ENCODE results near the gene MTUS2. TPM values are rescaled to one million over a fixed set of nuclear protein-coding genes. Genes with fewer than 3 reads are reported as not detected.

The MTUS2 gene
- total and polyA plus RNA-seq, 2 donors (not counting 3 experiments of a cell fraction or from before 2014, with no cell fraction given): not detected

DNA sequence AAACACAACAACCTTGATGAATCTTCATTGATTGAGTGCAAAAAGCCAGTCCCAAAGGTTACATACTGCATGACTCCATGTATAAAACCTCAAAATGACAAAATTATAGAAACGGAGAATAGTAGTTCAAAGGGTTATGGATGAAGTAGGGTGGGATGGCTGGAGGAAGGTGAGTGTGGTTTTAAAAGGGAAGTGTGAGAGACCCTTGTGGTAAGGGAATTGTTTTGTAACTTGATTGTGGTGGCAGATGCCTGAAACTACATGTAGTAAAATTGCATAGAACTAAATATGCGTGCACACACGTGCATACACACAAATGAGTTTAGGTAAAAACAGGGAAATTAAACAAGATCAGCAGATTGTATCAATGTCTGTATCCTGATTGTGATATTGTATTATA lies 340.7 kb downstream of the MTUS2 start:
- POLR2A ChIA-PET: no interaction called here
- no TSS peak for BruUV-seq (replicated peaks)
- FAIRE-seq: no peak
- no peak overlapping the region for H3K9ac ChIP-seq (replicated peaks; ENCODE audit: extremely low read depth, insufficient read depth, low read length)
- intact Hi-C loops (cut with micrococcal nuclease): no loop called here
- DNase-seq (ENCODE audit: low read depth, low spot score): no peak
- H2AFZ ChIP-seq (ENCODE audit: low read depth, low read length): no peak overlapping the region
- no peaks in the 10 kb centered on the region for H3K4me1 ChIP-seq (ENCODE audit: control insufficient read depth, extremely low read depth, insufficient read depth, low read length)
- H3K4me3 ChIP-seq (replicated peaks in 1 of 3; ENCODE audit: insufficient read depth in 1 of 3, low read depth in 1 of 3, low read length in 3 of 3): no peak overlapping the region
- CTCF ChIA-PET: no interaction called here
- no peaks in the 10 kb centered on the region for H3K27me3 ChIP-seq (ENCODE audit: control insufficient read depth in 2 of 2, insufficient read depth in 2 of 2, low read length in 2 of 2)
- H3K9me1 ChIP-seq (replicated peaks; ENCODE audit: control insufficient read depth, extremely low read depth, insufficient read depth, low read length): no peaks in the 10 kb centered on the region
- dilution Hi-C loops (cut with MboI; ENCODE audit: extremely low pct_ligation_motif_present, low sequenced_read_pairs): no loop called here
- no peaks in the 10 kb centered on the region for H4K20me1 ChIP-seq (replicated peaks; ENCODE audit: control insufficient read depth, extremely low read depth, insufficient read depth, low read length)
- no peak overlapping the region for H3K27ac ChIP-seq (ENCODE audit: insufficient read depth, low read depth, low read length)
- no peak overlapping the region for H3K4me2 ChIP-seq (ENCODE audit: insufficient read depth, low read length)
- TF ChIP-seq POLR2A (IDR thresholded peaks at IDR 0.05; ENCODE audit: low read depth, low read length): no peak
- no peaks in the 10 kb centered on the region for H3K36me3 ChIP-seq (ENCODE audit: control insufficient read depth in 2 of 2, extremely low read depth in 1 of 2, insufficient read depth in 2 of 2, low read length in 2 of 2)
- peaks cover 6% of the 10 kb centered on the region for H3K9me3 ChIP-seq (replicated peaks; ENCODE audit: control insufficient read depth, insufficient read depth, low read length)
- no peaks in the 10 kb centered on the region for H3K79me2 ChIP-seq (ENCODE audit: control insufficient read depth, insufficient read depth, low read length)

- no peak for FAIRE-seq
- no peaks in the 10 kb centered on the region for H4K20me1 ChIP-seq (replicated peaks; ENCODE audit: control insufficient read depth, extremely low read depth, insufficient read depth, low read length)
- no peaks in the 10 kb centered on the region for H3K36me3 ChIP-seq (ENCODE audit: control insufficient read depth in 2 of 2, extremely low read depth in 1 of 2, insufficient read depth in 2 of 2, low read length in 2 of 2)
- no peak for TF ChIP-seq POLR2AphosphoS5 (IDR thresholded peaks at IDR 0.05; ENCODE audit: insufficient read depth, low read depth, low read length)
- no peak for TF ChIP-seq EZH2 (IDR thresholded peaks at IDR 0.05; ENCODE audit: borderline replicate concordance, low read depth, low read length, severe bottlenecking)
- no peak for TF ChIP-seq GATA2 (IDR thresholded peaks at IDR 0.05; ENCODE audit: insufficient read depth, insufficient read length, low read depth, low read length)
- TF ChIP-seq, protein P1, sequence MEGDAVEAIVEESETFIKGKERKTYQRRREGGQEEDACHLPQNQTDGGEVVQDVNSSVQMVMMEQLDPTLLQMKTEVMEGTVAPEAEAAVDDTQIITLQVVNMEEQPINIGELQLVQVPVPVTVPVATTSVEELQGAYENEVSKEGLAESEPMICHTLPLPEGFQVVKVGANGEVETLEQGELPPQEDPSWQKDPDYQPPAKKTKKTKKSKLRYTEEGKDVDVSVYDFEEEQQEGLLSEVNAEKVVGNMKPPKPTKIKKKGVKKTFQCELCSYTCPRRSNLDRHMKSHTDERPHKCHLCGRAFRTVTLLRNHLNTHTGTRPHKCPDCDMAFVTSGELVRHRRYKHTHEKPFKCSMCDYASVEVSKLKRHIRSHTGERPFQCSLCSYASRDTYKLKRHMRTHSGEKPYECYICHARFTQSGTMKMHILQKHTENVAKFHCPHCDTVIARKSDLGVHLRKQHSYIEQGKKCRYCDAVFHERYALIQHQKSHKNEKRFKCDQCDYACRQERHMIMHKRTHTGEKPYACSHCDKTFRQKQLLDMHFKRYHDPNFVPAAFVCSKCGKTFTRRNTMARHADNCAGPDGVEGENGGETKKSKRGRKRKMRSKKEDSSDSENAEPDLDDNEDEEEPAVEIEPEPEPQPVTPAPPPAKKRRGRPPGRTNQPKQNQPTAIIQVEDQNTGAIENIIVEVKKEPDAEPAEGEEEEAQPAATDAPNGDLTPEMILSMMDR (IDR thresholded peaks at IDR 0.05; ENCODE audit: extremely low read depth in 1 of 2, insufficient read depth in 1 of 2, low read depth in 1 of 2, low read length in 2 of 2): no peak
- TF ChIP-seq POLR2A (IDR thresholded peaks at IDR 0.05; ENCODE audit: low read depth, low read length): no peak
- no peak for TF ChIP-seq MYC (IDR thresholded peaks at IDR 0.05; ENCODE audit: low read depth, low read length)
- no peak for TF ChIP-seq JUN (IDR thresholded peaks at IDR 0.05; ENCODE audit: borderline replicate concordance, insufficient read depth, insufficient read length, low read depth)
- no peak for TF ChIP-seq MAX (IDR thresholded peaks at IDR 0.05; ENCODE audit: insufficient read depth, insufficient read length)
- no peak for TF ChIP-seq FOS (IDR thresholded peaks at IDR 0.05; ENCODE audit: borderline replicate concordance, insufficient read depth, low read length)
- no peak overlapping the region for H3K4me3 ChIP-seq (replicated peaks in 1 of 3; ENCODE audit: insufficient read depth in 1 of 3, low read depth in 1 of 3, low read length in 3 of 3)
- intact Hi-C loops (cut with micrococcal nuclease): no loop called here
- no peaks in the 10 kb centered on the region for H3K9me1 ChIP-seq (replicated peaks; ENCODE audit: control insufficient read depth, extremely low read depth, insufficient read depth, low read length)
- no peaks in the 10 kb centered on the region for H3K79me2 ChIP-seq (ENCODE audit: control insufficient read depth, insufficient read depth, low read length)
- DNase-seq (ENCODE audit: low read depth, low spot score): no peak
- peaks cover 6% of the 10 kb centered on the region for H3K9me3 ChIP-seq (replicated peaks; ENCODE audit: control insufficient read depth, insufficient read depth, low read length)
- H3K27me3 ChIP-seq (ENCODE audit: control insufficient read depth in 2 of 2, insufficient read depth in 2 of 2, low read length in 2 of 2): no peaks in the 10 kb centered on the region
- no peak overlapping the region for H3K9ac ChIP-seq (replicated peaks; ENCODE audit: extremely low read depth, insufficient read depth, low read length)
- H3K4me2 ChIP-seq (ENCODE audit: insufficient read depth, low read length): no peak overlapping the region
- no peaks in the 10 kb centered on the region for H3K4me1 ChIP-seq (ENCODE audit: control insufficient read depth, extremely low read depth, insufficient read depth, low read length)
- H2AFZ ChIP-seq (ENCODE audit: low read depth, low read length): no peak overlapping the region
- ChIA-PET POLR2A (no interaction called here), CTCF (no interaction called here)
- H3K27ac ChIP-seq (ENCODE audit: insufficient read depth, low read depth, low read length): no peak overlapping the region
- no TSS peak for BruUV-seq (replicated peaks)
- dilution Hi-C loops (cut with MboI; ENCODE audit: extremely low pct_ligation_motif_present, low sequenced_read_pairs): no loop called here
These were observed 341.5 kb downstream of the MTUS2 start for GRCh38 chr13:29161676-29162075.
